ENCODE measurements around the gene FGF12.
A peak's percentile ranks its signal among the peaks of the same experiment; 100 is the strongest.

FGF12 gene

DNA sequence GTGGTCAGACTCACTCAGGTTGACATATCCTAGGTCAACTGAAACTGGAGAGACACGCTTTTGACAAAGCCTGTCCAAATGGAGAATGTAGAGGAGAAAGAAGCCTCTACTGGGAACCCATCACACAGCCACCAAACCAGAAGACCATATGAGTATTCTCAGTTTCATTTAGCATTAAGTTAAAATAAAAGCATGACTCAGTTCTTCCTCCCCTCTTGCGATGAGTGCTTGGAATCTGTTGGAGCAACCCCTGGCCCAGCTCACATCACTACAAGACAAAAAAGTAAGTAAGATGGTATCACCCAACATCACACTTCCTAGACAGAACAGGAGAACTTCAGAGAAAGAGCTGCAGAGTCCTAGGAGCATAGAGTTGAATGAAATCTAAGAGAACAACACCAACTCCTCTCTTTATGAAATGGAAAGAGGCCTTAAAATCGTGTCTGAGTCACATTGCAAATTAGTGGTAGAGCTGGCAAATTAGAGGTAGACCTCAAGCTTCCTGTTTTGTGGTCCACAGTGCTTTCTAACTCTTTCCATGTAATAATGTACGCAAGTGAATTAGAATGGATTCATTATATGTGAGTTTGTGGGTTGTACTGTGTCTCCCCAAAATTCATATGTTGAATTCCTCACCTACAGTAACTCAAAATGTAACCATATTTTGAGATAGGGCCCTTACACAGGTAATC is 51.2 kb downstream of the FGF12 start:
- DNase-seq: no peak

GRCh38 chr3:192655628-192656027 is 71.7 kb downstream of the FGF12 start:
- DNase-seq: no peak

- DNase-seq: no peak
These were observed 72.3 kb downstream of the FGF12 start for GRCh38 chr3:192655040-192655439.

DNA sequence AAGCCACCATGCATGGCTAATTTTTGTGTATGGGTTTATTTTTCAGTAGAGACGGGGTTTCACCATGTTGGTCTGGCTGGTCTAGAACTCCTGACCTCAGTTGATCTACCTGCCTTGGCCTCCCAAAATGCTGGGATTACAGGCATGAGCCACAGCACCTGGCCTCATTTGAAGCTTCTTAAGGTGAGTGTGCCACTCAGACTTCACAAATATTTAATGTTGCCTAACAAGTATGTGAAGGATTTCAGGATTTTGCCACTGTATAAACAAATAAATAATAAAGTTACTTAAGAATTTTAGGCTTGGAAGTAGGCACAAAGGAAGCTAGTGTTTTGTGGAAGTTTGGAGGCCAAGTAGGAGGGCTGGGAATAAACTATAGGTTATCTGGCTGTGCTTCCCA is 73.5 kb downstream of the FGF12 start:
- no peak for DNase-seq

DNA sequence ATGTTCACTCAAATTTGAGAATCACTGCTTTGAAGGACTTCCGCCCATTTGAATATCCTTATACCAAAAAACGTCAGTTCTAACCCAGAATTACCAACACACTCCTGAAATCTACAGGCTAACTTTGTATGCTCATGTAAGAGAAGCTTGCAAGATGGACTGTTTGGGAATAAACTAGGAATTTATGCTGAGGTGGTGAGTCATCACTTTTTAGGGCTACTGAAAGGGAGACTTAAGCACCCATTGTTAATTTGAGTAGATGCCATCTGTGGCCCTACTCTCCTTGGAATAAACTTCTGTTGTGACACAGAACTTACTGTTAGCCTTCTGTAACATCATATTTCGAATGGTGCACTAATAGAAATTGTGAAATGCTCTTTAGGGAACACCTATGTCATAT is 74.6 kb downstream of the FGF12 start:
- DNase-seq: no peak

DNA sequence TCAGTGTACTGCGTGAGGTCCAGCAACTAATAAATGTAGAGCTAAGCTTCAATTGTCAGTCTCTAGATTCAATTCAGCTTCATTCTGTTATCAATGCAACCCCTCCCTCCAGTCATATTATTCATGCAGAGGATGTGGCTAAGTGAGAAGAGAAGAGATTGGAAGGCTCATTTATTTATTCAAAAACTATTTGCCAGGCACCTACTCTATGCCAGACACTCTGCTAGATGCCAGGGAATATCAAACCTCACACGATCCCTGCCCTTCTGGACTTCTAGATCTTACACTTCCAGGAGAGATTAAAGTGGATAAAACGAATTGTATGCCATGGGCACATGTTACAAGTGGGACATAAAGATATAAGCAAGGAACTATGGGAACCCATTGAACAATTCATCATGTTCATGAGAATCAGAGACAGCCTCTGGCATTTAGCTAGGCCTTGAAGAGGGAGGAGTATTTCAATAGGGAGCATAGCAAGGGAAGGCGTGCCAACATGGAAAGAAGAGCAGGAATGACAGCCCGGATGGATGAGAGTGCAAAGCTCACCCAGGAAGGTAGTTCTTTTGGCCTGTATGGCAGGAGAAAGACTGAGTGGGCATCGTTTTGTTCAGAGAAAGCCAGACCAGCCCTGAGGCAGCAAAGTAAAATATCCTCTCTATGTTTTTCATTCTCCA is 75.4 kb downstream of the FGF12 start:
- DNase-seq: no peak

- DNase-seq: peak; percentile 60
These were observed 81.9 kb downstream of the FGF12 start for GRCh38 chr3:192645437-192645836.

GRCh38 chr3:192642651-192643050 is 84.7 kb downstream of the FGF12 start:
- no peak for DNase-seq

GRCh38 chr3:192641919-192642318 is 85.4 kb downstream of the FGF12 start:
- DNase-seq: no peak

GRCh38 chr3:192639987-192640386 is 87.4 kb downstream of the FGF12 start:
- no peak for DNase-seq

- DNase-seq: no peak
These were observed 89.5 kb downstream of the FGF12 start for GRCh38 chr3:192637803-192638202.

- DNase-seq: no peak
These were observed 90.6 kb downstream of the FGF12 start for GRCh38 chr3:192636517-192637444.

GRCh38 chr3:192629429-192629828 is 97.9 kb downstream of the FGF12 start:
- no peak for DNase-seq

DNA sequence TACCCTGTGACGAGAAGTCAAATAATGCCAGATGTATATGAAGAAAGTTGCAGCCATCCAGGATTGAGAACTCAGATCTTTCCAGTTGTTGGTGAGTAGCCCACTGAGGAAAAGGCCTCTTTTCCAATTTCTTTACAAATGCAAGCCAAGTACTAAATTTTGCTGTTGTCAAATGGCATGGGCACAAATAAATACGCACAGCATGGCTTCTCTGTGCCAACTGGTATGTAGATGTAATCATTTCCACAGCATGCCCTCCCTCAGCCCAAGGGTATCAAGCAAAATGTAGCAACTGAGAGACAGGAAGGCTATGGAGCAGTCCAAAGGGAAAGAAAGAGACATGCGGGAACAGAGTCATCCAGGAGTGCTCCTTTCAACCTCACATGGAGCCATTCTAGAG is 105.4 kb downstream of the FGF12 start:
- no peak for DNase-seq

DNA sequence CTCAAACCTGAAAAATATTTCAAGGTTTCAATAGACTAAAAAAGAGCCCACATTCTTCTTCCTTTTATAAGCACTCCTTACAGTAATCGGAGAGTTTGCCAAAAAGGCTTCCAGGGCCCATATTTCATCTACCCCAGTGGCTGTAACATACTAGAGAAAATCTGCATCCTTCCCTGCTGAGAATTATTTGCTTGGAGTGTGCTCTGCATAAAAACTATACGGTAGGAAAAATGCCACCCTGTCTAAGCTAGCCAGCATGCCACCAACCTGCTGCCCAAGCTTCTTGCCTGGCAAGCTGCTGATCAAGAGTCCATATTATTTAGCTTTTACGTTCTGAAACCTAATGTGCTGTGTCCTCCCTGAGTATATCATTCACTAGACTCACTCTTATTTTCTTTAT is 107.1 kb downstream of the FGF12 start:
- DNase-seq: no peak

DNA sequence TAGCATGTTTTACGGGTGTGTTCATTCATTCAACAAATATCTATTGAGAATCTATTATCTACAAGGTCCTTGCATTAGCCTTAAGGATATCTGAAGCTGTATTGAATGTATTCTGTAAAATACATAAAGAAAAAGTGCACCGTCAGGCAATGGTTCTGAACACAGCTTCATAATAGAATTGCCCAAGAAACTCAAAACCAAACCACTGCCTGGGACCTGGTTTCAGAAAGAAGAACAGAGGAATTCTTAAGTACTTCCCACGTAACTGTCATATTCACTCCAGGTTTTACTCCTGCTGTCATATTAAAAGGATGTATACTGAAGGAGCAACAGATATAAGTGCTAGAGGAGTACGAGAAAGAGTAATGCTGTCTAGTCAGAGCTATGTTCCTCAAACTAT is 115.9 kb downstream of the FGF12 start:
- no peak for DNase-seq

- DNase-seq: no peak
These were observed 118.4 kb downstream of the FGF12 start for GRCh38 chr3:192608726-192609600.

DNA sequence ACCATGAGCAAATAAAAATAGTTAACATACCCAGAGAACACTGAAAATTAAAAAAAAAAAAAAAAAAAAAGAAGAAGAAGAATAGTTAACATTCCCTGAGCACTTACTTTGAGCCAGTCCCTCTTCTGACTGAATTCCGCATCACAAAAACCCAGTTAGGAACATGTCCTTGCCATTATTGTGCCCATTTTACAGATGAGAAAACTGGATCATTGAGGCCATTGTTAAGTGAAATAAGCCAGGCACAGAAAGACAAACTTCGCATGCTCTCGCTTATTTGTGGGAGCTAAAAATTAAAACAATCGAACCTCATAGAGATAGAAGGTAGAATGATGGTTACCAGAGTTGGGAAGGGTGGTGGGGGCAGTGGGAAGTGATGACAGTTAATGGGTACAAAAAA is 119.5 kb downstream of the FGF12 start:
- no peak for DNase-seq

GRCh38 chr3:192597913-192598312 is 129.4 kb downstream of the FGF12 start:
- DNase-seq: no peak

DNA sequence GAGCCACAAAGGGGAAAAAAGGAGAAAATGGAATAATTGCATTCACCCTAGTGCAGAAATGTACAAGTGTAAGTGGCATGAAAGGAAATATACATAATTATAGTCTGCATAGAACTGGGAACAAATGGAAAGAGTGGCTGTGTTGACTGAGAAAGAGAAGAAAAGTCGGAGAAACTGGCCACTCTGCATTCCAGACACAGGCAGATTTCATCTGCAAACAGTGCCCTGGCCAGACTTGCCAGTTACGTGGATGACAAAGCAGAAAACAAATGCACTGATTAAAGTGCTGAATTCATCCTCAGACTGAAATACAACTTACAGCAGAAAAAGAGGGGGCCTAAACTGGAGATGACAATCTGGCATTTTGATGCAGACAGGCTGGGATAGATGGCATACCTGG is 129.8 kb downstream of the FGF12 start:
- DNase-seq: no peak

DNA sequence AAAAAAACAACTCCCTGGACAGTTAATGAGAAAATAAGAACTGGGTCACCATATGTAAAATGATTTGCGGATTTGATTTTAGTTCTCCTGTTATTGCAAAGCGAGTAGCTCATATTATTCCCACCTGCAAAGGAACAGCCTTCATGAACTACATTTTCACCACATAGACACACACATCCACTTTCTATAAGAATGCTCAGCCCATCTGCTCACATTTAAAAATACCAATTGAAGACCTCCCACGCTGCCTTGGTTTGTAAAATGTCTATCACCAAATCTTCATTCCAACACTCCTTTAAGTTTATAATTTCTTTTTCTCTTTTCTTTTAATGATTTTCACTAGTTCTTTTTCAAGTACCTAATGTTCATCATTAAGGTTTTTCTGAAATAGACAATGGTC is 148.6 kb downstream of the FGF12 start:
- DNase-seq: no peak

DNA sequence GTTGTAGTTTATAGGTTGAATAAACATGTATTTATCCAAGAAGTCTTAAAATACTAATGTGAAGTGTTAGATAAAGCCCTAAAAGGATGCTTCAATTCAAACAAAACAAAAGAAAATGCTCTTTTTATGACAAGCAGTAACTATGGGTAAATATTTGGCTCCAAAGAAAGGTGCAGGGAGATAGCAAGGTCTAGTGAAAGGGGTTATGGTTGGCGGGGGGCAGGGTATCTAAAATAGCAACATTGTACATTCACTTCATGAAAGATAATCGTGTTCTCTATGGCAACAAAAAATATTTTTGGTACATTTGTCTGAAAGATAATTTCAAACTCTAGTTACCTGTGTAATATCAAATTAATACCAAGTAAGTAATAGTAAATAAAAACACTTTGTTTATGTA is 149.5 kb downstream of the FGF12 start:
- DNase-seq: no peak

DNA sequence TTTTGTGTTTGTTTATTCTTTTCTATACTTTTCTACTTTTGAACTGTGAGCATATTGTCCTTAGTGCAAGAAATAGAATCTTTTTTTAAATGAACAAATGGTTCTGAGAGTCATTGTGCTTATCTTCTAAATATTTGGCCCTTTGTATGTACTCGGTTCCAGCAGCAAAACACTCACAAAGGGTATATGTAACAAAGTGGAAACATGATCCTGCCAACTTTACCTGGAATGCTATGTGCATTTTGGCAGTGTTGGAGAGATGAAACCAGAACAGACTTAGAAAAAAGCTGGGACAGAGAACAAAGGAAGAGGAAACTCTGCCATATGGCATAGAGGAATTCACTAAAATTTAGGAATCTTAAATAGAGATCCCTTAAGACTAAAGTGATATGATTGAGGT is 150.1 kb downstream of the FGF12 start:
- DNase-seq: no peak
